Peyer's patch (tissue), 4 donors: ENCODE results near the gene RGS9BP.

Source experiments
- CTCF ChIP-seq, 6 experiments: fragments of 450-650 bp in 4 of 6; fragments of 200-600 bp in 2 of 6; sonication (generic) in 1 of 6; IDR thresholded peaks; one replicate each; pipeline ENCODE4 v1.5.1; 2017 to 2019; ENCODE audit warnings: antibody characterized with exemption in 6 of 6, mild to moderate bottlenecking in 3 of 6, moderate library complexity in 1 of 6
- POLR2A ChIP-seq, 2 donors: fragments of 450-650 bp; IDR thresholded peaks; one replicate each; pipeline ENCODE4 v1.5.1; 2017; ENCODE audit warnings: antibody characterized with exemption in 2 of 2, mild to moderate bottlenecking in 2 of 2, moderate library complexity in 2 of 2

DNA sequence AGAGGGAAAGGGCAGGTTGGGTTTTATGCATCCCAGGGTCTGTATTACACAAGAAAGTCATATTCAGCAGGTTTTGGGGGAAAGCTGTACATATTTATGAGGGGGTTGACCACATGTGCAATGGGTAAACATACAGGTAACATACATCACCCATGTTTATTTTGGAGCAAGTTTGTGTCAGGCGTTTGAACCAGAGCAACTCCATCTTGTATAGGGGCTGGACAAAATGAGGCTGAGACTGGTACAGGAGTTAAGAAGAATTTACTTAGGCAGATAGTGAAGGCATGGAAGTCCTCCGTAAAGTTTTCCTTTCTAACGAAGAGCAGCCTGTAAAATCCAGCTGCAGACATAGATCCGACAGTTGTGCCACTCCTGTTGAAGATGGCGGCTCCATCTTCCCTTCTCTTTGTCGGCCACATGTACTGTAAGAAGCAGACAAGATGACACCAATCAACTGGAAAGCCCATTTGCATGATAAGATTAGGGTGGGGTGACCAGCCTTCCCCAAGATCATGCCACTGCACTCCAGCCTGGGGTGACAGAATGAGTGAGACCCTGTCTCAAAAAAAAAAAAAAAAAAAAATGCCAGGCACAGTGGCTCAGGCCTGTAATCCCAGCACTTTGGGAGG lies 11.3 kb downstream of the RGS9BP start:
- TF ChIP-seq CTCF (IDR thresholded peaks at IDR 0.05) (no peak), POLR2A (IDR thresholded peaks at IDR 0.05) (no peak)
